Measurements from ENCODE around the gene PHOX2A.

Gene PHOX2A

GRCh38 chr11:72229336-72229924, 14.5 kb downstream of the PHOX2A start:
- Histone ChIP-seq H3K27me3 (ENCODE audit: control insufficient read depth, low read length) (no peaks in the 10 kb centered on the region), H4K20me1 (ENCODE audit: control insufficient read depth, insufficient read depth, low read depth, low read length) (no peaks in the 10 kb centered on the region), H3K27ac (ENCODE audit: low read depth, low read length) (no peak overlapping the region), H3K4me3 (ENCODE audit: low read length) (no peak overlapping the region), H3K9me3 (ENCODE audit: control insufficient read depth, insufficient read depth, low read length) (no peaks in the 10 kb centered on the region), H3K79me2 (ENCODE audit: control insufficient read depth, low read length) (peaks cover 28% of the 10 kb centered on the region), H3K9me2 (replicated peaks; ENCODE audit: control insufficient read depth, low read length) (no peaks in the 10 kb centered on the region), H3K36me3 (ENCODE audit: control insufficient read depth, low read length) (peaks cover 85% of the 10 kb centered on the region), H3K4me2 (ENCODE audit: low read length) (no peak overlapping the region), H3K4me1 (ENCODE audit: control insufficient read depth, low read length) (peaks cover 16% of the 10 kb centered on the region), H3F3A (ENCODE audit: control insufficient read depth, insufficient read depth) (no peaks in the 10 kb centered on the region)
- TF ChIP-seq, protein P1, sequence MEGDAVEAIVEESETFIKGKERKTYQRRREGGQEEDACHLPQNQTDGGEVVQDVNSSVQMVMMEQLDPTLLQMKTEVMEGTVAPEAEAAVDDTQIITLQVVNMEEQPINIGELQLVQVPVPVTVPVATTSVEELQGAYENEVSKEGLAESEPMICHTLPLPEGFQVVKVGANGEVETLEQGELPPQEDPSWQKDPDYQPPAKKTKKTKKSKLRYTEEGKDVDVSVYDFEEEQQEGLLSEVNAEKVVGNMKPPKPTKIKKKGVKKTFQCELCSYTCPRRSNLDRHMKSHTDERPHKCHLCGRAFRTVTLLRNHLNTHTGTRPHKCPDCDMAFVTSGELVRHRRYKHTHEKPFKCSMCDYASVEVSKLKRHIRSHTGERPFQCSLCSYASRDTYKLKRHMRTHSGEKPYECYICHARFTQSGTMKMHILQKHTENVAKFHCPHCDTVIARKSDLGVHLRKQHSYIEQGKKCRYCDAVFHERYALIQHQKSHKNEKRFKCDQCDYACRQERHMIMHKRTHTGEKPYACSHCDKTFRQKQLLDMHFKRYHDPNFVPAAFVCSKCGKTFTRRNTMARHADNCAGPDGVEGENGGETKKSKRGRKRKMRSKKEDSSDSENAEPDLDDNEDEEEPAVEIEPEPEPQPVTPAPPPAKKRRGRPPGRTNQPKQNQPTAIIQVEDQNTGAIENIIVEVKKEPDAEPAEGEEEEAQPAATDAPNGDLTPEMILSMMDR (IDR thresholded peaks at IDR 0.05; ENCODE audit: low read depth, low read length, poor library complexity, severe bottlenecking): no peak
- TF ChIP-seq EZH2phosphoT487 (IDR thresholded peaks at IDR 0.05; ENCODE audit: borderline replicate concordance, low read length): no peak

DNA sequence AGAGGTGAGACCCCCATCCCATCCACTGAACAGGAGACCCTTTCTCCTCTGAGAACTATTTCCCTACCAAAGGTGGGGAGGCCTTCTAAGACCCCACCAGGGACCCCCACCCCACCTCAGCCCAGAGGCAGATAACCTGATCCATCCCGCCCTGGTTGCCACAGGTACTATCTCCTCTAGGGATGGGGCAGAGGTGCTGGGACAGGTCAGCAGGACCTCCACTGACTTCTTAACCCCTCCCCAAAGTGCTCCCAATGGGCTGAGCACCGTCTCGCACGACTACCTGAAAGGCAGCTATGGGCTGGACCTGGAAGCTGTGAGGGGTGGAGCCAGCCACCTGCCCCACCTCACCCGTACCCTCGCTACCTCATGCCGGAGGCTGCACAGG, 15.1 kb downstream of the PHOX2A start:
- TF ChIP-seq, protein P1 (IDR thresholded peaks at IDR 0.05; ENCODE audit: low read depth, low read length, poor library complexity, severe bottlenecking): no peak
- TF ChIP-seq EZH2phosphoT487 (IDR thresholded peaks at IDR 0.05; ENCODE audit: borderline replicate concordance, low read length): no peak
- H3K4me2 ChIP-seq (ENCODE audit: low read length): no peak overlapping the region
- H3K4me1 ChIP-seq (ENCODE audit: control insufficient read depth, low read length): peaks cover 16% of the 10 kb centered on the region
- H3K9me2 ChIP-seq (replicated peaks; ENCODE audit: control insufficient read depth, low read length): no peaks in the 10 kb centered on the region
- no peaks in the 10 kb centered on the region for H3F3A ChIP-seq (ENCODE audit: control insufficient read depth, insufficient read depth)
- H3K79me2 ChIP-seq (ENCODE audit: control insufficient read depth, low read length): peaks cover 34% of the 10 kb centered on the region
- H3K9me3 ChIP-seq (ENCODE audit: control insufficient read depth, insufficient read depth, low read length): no peaks in the 10 kb centered on the region
- H3K27ac ChIP-seq (ENCODE audit: low read depth, low read length): no peak overlapping the region
- H3K4me3 ChIP-seq (ENCODE audit: low read length): no peak overlapping the region
- no peaks in the 10 kb centered on the region for H3K27me3 ChIP-seq (ENCODE audit: control insufficient read depth, low read length)
- H3K36me3 ChIP-seq (ENCODE audit: control insufficient read depth, low read length): peaks cover 83% of the 10 kb centered on the region
- no peaks in the 10 kb centered on the region for H4K20me1 ChIP-seq (ENCODE audit: control insufficient read depth, insufficient read depth, low read depth, low read length)

DNA sequence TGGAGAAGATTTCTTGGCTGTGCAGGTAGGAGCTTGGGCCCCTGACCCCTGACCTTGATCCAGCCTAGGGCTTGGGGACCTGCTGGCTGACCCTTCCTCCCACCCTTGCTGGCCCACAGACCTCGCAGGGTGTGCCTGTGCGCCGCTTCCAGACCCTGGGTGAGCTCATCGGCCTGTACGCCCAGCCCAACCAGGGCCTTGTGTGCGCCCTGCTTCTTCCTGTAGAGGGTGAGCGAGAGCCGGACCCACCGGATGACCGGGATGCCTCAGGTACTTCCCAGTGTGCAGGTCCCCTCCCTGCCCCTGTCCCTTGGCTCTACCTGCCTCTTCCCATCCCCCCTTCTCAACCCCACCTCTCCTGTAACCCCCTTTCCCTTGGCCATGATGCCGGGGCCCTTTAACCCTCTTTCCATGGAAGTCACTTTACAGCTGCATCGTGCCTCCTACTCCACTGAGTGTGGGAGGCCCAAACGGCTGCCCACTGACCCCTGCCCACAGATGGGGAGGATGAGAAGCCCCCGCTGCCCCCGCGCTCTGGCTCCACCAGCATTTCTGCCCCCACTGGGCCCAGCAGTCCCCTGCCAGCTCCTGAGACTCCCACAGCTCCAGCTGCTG, 15.6 kb downstream of the PHOX2A start:
- H3F3A ChIP-seq (ENCODE audit: control insufficient read depth, insufficient read depth): no peaks in the 10 kb centered on the region
- no peak overlapping the region for H3K27ac ChIP-seq (ENCODE audit: low read depth, low read length)
- peaks cover 35% of the 10 kb centered on the region for H3K79me2 ChIP-seq (ENCODE audit: control insufficient read depth, low read length)
- no peaks in the 10 kb centered on the region for H3K27me3 ChIP-seq (ENCODE audit: control insufficient read depth, low read length)
- no peaks in the 10 kb centered on the region for H4K20me1 ChIP-seq (ENCODE audit: control insufficient read depth, insufficient read depth, low read depth, low read length)
- no peaks in the 10 kb centered on the region for H3K9me2 ChIP-seq (replicated peaks; ENCODE audit: control insufficient read depth, low read length)
- H3K4me2 ChIP-seq (ENCODE audit: low read length): no peak overlapping the region
- H3K4me3 ChIP-seq (ENCODE audit: low read length): no peak overlapping the region
- no peaks in the 10 kb centered on the region for H3K9me3 ChIP-seq (ENCODE audit: control insufficient read depth, insufficient read depth, low read length)
- peaks cover 16% of the 10 kb centered on the region for H3K4me1 ChIP-seq (ENCODE audit: control insufficient read depth, low read length)
- H3K36me3 ChIP-seq (ENCODE audit: control insufficient read depth, low read length): peaks cover 78% of the 10 kb centered on the region
- TF ChIP-seq EZH2phosphoT487 (IDR thresholded peaks at IDR 0.05; ENCODE audit: borderline replicate concordance, low read length): no peak
- TF ChIP-seq, protein P1 (IDR thresholded peaks at IDR 0.05; ENCODE audit: low read depth, low read length, poor library complexity, severe bottlenecking): no peak
